Measurements from ENCODE around the gene RBM47.
"Not testable (repeated sequence)": the region's sequence is repeated elsewhere in the genome, so short reads cannot be mapped to it uniquely, and the experiment has no call there.

RBM47 gene

DNA sequence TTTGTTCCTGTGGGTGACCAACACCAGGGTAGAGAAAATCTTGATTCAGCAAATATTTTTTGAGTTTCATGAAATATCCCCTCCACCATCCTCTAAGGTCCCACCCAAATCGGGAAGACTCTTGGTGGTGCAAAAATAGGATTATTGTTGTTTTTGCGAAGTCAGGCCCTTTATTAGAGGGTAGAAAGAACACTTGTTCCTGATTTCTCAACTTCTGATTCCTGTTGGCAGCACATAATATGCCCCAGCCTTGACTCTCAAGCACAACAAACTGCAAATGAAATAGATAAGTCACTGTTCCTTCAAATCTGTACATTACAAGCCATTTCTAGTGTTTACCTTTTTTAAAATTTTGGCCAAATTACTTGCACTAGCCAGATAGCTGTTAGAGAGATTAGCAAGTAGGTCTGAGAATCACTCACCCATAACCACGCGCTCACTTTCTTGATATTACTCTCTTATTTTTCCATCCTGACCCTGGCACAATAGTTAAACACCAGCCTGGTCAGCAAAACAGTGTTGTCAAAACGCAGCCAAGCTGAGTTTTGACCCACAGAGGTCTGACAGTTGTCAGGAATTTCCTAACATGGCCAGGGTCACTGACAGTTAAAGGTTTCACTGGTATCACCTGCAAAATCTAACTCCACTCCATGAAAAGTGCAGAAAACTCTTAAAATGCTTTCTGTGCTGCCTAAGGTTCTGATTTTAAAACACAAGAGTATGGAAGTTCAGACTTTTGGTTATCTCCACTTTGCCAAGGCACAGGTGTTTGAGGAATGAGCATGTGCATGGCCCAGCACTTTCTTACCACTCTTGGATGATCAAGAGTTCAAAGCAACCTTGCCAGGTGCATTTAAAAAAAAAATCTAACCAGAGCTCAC is 69.8 kb downstream of the RBM47 start:
- TF ChIP-seq, protein P1, sequence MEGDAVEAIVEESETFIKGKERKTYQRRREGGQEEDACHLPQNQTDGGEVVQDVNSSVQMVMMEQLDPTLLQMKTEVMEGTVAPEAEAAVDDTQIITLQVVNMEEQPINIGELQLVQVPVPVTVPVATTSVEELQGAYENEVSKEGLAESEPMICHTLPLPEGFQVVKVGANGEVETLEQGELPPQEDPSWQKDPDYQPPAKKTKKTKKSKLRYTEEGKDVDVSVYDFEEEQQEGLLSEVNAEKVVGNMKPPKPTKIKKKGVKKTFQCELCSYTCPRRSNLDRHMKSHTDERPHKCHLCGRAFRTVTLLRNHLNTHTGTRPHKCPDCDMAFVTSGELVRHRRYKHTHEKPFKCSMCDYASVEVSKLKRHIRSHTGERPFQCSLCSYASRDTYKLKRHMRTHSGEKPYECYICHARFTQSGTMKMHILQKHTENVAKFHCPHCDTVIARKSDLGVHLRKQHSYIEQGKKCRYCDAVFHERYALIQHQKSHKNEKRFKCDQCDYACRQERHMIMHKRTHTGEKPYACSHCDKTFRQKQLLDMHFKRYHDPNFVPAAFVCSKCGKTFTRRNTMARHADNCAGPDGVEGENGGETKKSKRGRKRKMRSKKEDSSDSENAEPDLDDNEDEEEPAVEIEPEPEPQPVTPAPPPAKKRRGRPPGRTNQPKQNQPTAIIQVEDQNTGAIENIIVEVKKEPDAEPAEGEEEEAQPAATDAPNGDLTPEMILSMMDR (IDR thresholded peaks at IDR 0.05; ENCODE audit: low read depth, low read length, missing control alignments) = no peak
- DNase-seq (ENCODE audit: extremely low read depth, low read depth) = no peak
- H3K4me3 ChIP-seq (replicated peaks; ENCODE audit: low read depth, low read length) = no peak overlapping the region

DNA sequence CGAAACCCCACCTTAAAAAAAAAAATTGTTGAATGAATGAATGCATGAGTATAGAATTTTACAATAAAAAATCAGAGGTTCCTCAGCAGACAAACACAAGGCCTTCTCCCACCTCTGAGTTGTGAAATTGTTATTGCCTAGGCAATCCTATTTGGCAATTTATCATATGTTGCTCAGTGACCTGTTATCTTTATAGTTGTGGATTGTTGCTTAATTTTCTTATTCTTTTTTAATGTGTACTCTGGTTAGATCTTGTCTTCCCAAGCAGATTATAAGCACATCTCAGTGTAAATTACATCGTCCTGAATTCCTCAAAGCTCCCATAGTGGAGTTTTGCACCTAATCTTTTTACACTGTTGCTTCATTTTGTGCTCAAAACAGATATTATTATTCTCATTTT is 71.9 kb downstream of the RBM47 start:
- no peak overlapping the region for H3K4me3 ChIP-seq (replicated peaks; ENCODE audit: low read depth, low read length)
- TF ChIP-seq, protein P1 (IDR thresholded peaks at IDR 0.05; ENCODE audit: low read depth, low read length, missing control alignments) = no peak
- DNase-seq (ENCODE audit: extremely low read depth, low read depth) = no peak

DNA sequence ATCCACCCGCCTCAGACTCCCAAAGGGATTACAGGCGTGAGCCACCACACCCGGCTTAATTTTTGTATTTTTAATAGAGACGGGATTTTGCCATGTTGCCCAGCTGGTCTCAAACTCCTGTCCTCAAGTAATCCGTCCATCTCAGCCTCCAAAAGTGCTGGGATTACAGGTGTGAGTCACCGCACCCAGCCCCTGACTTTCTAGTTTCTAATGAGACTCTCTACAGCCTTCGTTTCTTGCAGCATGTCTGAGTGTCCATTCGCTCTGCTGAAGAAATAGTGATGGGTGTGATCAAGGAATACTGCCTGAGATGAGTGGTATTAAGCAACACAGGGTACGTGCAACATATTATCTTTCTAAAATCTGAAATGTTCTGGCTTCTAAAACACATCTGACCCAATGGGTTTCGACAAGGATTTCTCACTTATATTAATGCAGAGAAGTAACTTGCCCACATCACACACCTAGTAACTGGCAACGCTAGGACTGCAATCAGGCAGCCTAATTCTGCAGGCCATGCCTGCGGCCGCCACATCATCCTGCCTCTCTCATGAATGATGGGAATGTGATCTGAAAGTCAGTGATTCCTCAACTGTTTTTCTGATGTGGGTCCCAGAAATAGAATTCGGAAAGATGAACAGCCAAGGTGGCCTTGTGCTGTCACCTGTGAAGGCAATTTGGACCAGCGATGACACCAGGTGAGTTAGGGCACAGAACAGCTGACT is 74.3 kb downstream of the RBM47 start:
- TF ChIP-seq, protein P1 (IDR thresholded peaks at IDR 0.05; ENCODE audit: low read depth, low read length, missing control alignments) = no peak
- no peak for DNase-seq (ENCODE audit: extremely low read depth, low read depth)
- H3K4me3 ChIP-seq (replicated peaks; ENCODE audit: low read depth, low read length) = no peak overlapping the region

DNA sequence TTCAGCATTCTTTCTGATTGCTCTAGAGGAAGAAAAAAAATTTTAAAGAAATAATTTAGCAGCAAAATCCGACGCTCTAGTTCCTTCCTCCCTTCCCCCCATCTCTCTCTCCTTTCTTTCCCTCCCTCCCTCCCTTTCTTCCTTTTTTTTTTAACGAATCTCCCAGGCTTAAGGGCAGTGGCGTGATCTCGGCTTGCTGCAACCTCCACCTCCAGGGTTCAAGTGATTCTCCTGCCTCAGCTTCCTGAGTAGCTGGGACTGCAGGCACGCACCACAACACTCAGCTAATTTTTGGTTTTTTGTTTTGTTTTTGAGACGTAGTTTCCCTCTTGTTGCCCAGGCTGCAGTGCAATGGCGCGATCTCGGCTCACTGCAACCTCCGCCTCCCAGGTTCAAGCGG is 75.0 kb downstream of the RBM47 start:
- not testable (repeated sequence) for H3K4me3 ChIP-seq (replicated peaks; ENCODE audit: low read depth, low read length); DNase-seq (ENCODE audit: extremely low read depth, low read depth)

DNA sequence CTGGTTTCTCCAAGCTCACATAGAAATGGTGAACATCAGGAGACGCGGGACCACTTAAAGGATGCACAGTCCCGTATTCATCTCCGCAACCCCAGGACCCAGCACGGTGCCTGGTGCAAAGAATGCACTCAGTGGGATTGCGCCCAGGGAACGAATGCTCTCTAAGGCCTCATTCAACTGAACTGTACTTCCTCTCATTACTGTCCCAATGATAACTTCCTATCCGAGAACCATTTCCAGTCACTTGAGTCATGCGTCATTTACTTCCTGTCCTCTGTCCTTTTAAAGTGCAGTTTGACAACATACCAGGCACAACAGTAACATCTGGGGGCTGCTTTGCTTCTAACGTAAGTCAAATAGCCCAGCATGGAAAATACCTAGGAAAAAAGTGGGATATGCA is 75.7 kb downstream of the RBM47 start:
- TF ChIP-seq, protein P1 (IDR thresholded peaks at IDR 0.05; ENCODE audit: low read depth, low read length, missing control alignments) = no peak
- DNase-seq (ENCODE audit: extremely low read depth, low read depth) = no peak

DNA sequence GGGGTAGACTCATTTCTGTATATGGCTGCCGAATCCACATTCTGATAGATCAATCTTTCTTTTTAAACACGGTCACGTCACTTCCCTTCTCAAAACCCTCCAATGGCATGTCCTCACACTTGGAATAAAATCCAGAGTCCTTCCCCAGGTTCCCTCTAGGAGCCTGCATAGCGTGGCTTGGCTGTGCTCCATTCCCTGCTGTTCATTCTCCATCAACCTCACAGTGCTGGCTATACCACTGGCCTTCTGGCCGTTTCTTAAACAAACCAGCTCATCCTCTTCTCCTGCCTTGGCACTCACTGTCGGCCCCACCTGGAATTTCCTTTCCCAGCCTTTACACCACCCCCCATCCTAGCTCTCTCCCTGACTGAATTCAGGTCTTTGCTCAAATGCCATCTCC is 77.1 kb downstream of the RBM47 start:
- no peak overlapping the region for H3K4me3 ChIP-seq (replicated peaks; ENCODE audit: low read depth, low read length)
- no peak for DNase-seq (ENCODE audit: extremely low read depth, low read depth)
- TF ChIP-seq, protein P1 (IDR thresholded peaks at IDR 0.05; ENCODE audit: low read depth, low read length, missing control alignments) = no peak

More for the DNA sequence above, 75.7 kb downstream of the RBM47 start:
- no peak overlapping the region for H3K4me3 ChIP-seq (replicated peaks; ENCODE audit: low read depth, low read length)

DNA sequence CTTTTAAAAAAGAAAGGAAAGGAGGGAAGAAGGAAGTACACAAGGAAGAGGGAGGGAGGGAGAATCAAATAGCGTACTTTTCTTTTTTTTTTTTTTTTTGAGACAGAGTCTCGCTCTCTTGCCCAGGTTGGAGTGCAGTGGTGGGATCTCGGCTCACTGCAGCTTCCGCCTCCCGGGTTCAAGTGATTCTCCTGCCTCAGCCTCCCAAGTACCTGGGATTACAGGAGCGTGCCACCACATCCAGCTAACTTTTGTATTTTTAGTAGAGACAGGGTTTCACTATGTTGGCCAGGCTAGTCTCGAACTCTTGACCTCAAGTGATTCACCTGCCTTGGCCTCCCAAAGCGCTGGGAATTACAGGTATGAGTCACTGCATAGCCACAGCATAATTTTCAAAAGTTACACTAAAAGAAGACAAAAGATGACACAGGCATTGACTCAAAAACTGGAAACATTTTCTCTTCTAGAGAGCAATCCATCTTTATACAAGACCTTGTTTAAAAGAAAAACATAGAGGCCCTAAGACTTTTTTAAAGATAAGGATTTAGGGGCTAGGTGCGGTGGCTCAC is 78.0 kb downstream of the RBM47 start:
- DNase-seq (ENCODE audit: extremely low read depth, low read depth); H3K4me3 ChIP-seq (replicated peaks; ENCODE audit: low read depth, low read length): not testable (repeated sequence)

Measured in HFF-Myc (cell line).